Measurements from ENCODE around the gene PLK5.
A peak's percentile ranks its signal among the peaks of the same experiment; 100 is the strongest.

PLK5 gene

GRCh38 chr19:1555487-1556389 lies 31.9 kb downstream of the PLK5 start:
- DNase-seq (ENCODE audit: low spot score), result no peak

GRCh38 chr19:1556390-1557070 lies 32.7 kb downstream of the PLK5 start:
- DNase-seq (ENCODE audit: low spot score), result no peak

DNA sequence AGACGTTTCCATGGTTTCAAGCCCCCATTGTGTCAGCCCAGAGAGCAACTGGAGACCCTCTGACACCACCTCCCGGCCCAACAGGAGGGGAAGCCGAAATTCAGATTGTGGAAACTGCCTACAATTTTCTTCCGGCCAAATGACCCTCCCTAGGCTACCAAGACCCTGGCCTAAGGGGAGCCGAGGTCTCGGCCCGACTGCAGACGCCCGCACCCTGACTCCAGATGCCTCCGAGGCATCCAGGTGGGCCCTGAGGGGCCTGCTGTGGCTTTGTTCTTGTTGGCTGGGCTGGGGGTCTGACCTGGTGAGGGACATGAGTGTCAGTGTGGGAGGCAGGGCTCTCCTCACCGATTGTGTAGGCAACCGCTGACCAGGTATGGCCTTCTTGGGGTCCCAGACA lies 34.7 kb downstream of the PLK5 start:
- no peak for DNase-seq (ENCODE audit: low spot score)

GRCh38 chr19:1560286-1560882 lies 36.5 kb downstream of the PLK5 start:
- DNase-seq (ENCODE audit: low spot score), result no peak

DNA sequence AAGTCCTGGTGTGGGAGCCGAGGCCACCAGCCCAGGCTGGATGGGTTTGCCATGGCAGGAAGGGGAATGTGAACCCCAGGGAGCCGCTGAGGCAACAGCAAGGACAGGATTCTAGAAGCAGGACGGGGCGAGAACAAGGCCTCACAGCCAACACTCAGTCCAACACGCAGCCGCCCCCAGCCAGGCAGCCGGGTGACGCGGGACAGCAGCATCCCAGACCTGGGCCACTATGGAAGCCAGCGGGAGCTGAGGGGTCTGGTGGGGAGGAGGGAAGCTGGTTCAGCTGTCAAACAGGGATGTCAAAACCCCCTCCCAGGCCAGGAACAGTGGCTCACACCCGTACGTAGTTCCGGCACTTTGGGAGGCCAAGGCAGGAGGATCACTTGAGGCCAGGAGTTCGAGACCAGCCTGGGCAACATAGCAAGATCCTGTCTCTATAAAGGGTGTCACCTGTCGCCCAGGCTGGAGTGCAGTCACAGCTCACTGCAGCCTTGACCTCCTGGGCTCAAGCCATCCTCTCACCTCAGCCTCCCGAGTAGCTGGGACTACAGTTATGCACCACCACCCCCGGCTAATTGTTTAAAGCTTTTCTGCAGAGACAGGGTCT lies 37.5 kb downstream of the PLK5 start:
- DNase-seq (ENCODE audit: low spot score), result no peak

GRCh38 chr19:1563251-1563650 lies 39.4 kb downstream of the PLK5 start:
- DNase-seq (ENCODE audit: low spot score), result no peak

DNA sequence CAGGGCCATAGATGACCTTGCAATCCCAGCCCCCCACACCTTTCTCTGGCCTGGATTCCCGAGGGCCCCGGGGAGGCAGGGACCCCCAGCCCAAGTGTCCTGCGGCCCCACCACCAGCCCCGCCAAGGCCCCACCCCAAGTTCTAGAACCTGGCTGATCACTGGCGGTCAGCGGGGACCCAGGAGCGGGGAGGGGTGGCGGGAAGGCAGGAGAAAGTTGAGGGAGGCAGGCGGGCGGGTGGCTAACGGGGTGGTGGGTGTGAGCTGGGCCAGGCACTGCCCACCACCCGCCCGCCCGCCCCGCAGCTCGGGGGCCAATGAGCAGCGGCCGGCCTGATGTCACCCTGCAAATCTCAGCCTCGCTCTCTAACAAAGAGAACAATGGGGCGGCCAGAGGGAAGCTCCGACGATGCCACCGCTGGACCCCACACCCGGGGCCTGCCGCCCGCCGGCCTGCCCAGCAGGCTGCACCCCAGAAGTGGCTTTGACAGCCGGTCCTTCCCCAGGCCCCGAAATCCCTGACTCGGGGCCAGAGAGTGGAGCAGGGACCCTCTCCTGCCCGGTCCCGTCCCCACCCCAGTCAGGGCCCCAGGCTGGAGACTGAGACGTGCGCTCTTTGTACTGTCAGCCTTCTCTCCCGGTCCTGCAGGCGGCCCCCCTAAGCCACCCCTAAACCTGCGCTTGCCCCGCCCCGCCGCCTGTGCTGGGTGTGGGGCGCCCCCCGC lies 42.7 kb downstream of the PLK5 start:
- DNase-seq (ENCODE audit: low spot score), result peak; percentile 96

DNA sequence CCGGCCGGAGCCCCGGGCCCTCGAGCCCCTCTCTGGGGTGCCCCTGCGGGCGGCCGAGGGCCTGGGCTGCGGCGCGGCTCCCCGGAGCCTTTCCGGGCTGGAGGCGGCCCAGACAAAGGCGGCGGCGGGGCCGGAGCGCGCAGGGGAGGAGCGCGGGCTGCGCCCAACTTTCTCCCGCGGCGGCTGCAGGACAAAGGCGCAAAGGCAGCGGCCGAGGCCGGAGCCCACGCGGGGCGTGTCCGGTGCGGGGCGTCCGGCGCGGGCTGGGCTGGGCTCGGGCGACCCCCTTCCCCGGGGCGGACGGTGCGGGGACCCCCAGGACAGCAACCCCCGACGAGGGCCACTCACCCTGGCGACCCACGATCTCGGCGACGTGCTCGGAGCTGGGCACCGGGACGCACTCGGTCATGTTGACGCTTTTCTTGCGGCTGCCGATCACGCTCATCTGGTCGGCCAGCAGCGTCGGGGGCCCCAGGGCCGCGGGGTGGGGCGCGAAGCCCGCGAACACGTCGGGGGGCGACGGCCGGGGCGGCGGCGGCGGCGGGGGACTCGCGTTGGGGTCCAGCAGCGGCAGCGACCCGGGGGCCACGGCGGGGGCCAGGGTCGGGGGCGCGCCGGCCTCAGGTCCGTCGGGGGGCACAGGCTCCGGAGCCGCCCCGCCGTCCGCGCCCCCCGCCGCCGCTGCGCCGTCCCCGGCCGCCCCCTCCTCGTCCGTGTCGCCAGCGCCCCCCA lies 43.4 kb downstream of the PLK5 start:
- DNase-seq (ENCODE audit: low spot score), result no peak

- DNase-seq (ENCODE audit: low spot score), result peak; percentile 56
Measured at GRCh38 chr19:1567848-1568227, 44.0 kb downstream of the PLK5 start.

DNA sequence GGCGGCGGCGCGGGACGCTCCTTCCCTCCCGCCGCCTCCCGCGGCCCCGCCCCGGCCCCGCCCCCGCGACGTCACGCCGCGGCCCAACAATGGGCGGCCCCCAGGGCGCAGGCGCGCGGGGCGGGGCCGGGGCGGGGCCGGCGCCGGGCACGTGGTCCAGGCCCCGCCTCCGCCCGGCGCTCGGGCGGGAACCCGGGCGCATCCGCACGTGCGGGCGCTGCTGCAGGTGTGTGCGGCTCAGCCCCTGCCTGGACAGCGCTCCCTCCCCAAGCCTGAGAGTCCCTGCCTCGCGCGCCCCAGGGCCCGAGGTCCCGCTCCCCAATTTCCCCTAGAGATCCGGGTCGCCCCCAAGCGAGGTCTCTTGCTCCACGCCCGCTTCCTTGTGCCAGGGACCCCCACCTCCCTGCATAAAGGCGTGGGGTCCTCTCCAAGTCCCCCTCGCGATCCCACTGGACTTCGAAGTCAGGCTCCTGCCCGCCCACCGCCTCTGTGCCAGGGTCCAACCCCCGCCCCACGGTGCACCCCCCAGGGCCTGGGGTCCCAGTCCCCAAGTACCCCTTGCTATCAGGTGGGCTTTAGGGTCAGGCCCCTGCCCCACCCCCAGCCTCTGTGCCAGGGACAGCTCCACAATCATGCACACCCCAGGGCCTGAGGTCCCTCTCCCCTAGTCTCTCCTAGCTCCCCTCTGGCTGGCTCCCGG lies 44.6 kb downstream of the PLK5 start, which contains the start of gene MEX3D:
TSS of gene MEX3D (minus strand) at position 6 of the 700 bp plus-strand sequence. CDS start 267 bp downstream, outside the sequence.
- peak; percentile 99 for DNase-seq (ENCODE audit: low spot score)

GRCh38 chr19:1569997-1570396 lies 46.1 kb downstream of the PLK5 start:
- no peak for DNase-seq (ENCODE audit: low spot score)

- DNase-seq (ENCODE audit: low spot score), result no peak
Measured at GRCh38 chr19:1570836-1571235, 47.0 kb downstream of the PLK5 start.

DNA sequence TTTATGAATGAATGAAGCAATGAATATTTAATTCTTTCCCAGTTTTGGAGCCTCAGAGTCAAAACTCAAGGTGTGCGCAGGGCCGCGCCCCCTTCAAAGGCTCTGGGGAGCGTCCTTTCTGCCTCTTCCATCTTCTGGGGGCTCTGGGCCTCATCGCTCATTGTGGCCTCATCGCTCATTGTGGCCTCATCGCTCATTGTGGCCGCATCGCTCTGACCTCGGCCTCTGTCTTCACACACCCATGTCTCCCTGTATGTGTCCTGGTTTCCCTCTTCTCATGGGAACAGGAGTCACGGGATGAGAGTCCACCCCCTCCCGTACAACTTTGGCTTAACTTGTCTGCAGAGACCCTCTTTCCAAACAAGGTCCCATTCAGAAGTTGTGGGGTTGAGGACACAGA lies 47.5 kb downstream of the PLK5 start:
- no peak for DNase-seq (ENCODE audit: low spot score)

DNA sequence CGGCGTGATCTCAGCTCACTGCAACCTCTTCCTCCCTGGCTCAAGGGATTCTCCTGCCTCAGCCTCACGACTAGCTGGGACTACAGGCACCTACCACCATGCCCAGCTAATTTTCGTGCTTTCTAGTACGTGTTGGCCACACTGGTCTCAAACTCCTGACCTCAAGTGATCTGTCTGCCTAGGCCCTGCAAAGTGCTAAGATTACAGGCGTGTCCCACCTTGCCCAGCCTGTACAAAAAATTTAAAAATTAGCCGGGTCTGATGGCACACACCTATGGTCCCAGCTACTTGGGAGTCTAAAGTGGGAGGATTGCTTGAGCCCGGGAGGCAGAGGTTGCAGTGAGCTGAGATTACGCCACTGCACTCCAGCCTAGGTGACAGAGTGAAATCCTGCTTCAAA lies 48.9 kb downstream of the PLK5 start:
- DNase-seq (ENCODE audit: low spot score), result no peak

DNA sequence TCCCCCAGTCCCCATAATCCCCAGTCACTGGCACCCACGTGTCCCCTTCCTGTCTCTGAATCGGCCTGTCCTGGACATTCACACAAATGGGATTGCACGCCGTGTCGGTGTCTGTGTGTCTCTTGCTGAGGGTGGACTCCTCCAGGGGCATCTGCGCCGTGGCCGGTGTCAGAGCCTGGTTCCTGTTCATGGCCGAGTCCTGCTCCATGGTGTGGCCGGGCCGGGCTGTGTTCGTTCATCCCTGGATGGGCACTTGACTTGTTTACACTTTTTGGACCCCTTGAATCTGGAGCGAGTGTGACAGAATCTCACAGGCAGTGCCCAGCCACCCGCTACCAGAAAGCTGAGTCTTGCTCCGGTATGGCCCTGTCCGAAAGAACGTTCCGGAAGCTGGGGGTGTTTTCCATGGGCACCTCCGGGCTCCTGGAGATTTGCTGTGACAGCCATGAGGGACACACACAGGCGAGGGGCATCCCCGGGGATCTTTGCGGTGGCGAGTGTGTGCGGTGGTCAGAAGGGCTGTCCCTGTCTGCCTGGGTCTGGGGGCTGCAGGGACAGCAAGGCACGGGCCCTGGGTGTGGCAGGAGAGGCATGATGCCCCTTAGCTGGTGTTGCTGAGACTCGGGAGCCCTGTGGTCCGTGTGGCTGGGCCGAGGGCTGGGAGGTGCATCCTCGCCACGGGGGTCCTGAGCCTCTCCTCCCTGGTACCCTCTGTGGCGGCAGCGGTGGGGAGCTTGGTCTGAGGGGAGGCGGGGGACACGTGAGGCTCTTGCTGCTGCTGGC lies 50.7 kb downstream of the PLK5 start:
- DNase-seq (ENCODE audit: low spot score), result no peak

GRCh38 chr19:1575323-1576241 lies 51.7 kb downstream of the PLK5 start:
- DNase-seq (ENCODE audit: low spot score), result no peak

- DNase-seq (ENCODE audit: low spot score), result no peak
Measured at GRCh38 chr19:1576242-1577089, 52.6 kb downstream of the PLK5 start.

Measured in iPS-NIHi11 (cell line).